Progenitor cell of endocrine pancreas (in vitro differentiated cells): ENCODE measurements around the gene CDH5. TPM values are rescaled to one million over a fixed set of nuclear protein-coding genes. Genes with fewer than 3 reads are reported as not detected.

Experiments
- DNase-seq: peaks from one replicate; pipeline ENCODE4 v3.0.0; 2021; ENCODE audit warnings: low spot score; ENCODE audit not compliant: unreplicated experiment
- H3K27ac Mint-ChIP-seq: 2 replicates; pipeline ENCODE4 v1.8.0; 2021; ENCODE audit warnings: mild to moderate bottlenecking, moderate library complexity, mixed read lengths
- H3K27me3 Mint-ChIP-seq: 2 replicates; pipeline ENCODE4 v1.8.0; 2021; ENCODE audit warnings: mixed read lengths
- H3K36me3 Mint-ChIP-seq: 2 replicates; pipeline ENCODE4 v1.8.0; 2022; ENCODE audit warnings: mixed read lengths; ENCODE audit not compliant: insufficient read depth
- H3K4me1 Mint-ChIP-seq: 2 replicates; pipeline ENCODE4 v1.8.0; 2021; ENCODE audit warnings: low read depth, mixed read lengths
- H3K4me3 Mint-ChIP-seq: 2 replicates; pipeline ENCODE4 v1.8.0; 2021; ENCODE audit warnings: low read depth, mild to moderate bottlenecking, moderate library complexity, mixed read lengths
- H3K9me3 Mint-ChIP-seq: 2 replicates; pipeline ENCODE4 v1.8.0; 2021; ENCODE audit warnings: low read depth, mixed read lengths
- CTCF ChIP-seq: fragments of 200-600 bp; sonication (generic); IDR thresholded peaks from one replicate; pipeline ENCODE4 v1.5.0; 2021; ENCODE audit warnings: antibody characterized with exemption, mild to moderate bottlenecking; ENCODE audit not compliant: unreplicated experiment
- total RNA-seq: library from RNA; stranded (reverse); gene quantifications from 2 replicates; pipeline ENCODE4 v1.2.1, GENCODE V29; 2021

The CDH5 gene
- total RNA-seq, 1 donor from 2014 or later, result 0.36 TPM

- H3K4me1 Mint-ChIP-seq, result peaks cover 2% of the 10 kb centered on the region
- H3K36me3 Mint-ChIP-seq, result no peaks in the 10 kb centered on the region
- no peak for DNase-seq
- no peaks in the 10 kb centered on the region for H3K9me3 Mint-ChIP-seq
- no peak for TF ChIP-seq CTCF
- H3K27me3 Mint-ChIP-seq, result peaks cover 87% of the 10 kb centered on the region
- H3K4me3 Mint-ChIP-seq, result peak overlapping the region; percentile 46
- no peak overlapping the region for H3K27ac Mint-ChIP-seq
These were observed 61.6 kb downstream of the CDH5 start for GRCh38 chr16:66427871-66428681.

- Mint-ChIP-seq H3K9me3 (no peaks in the 10 kb centered on the region), H3K36me3 (no peaks in the 10 kb centered on the region), H3K4me1 (peaks cover 2% of the 10 kb centered on the region), H3K4me3 (peak overlapping the region; percentile 46), H3K27me3 (peaks cover 83% of the 10 kb centered on the region), H3K27ac (no peak overlapping the region)
- DNase-seq, result no peak
- no peak for TF ChIP-seq CTCF
These were observed 62.3 kb downstream of the CDH5 start for GRCh38 chr16:66428682-66429251.

- H3K27me3 Mint-ChIP-seq, result peaks cover 77% of the 10 kb centered on the region
- no peak for DNase-seq
- TF ChIP-seq CTCF, result peak; percentile 17
- no peaks in the 10 kb centered on the region for H3K9me3 Mint-ChIP-seq
- peaks cover 2% of the 10 kb centered on the region for H3K4me1 Mint-ChIP-seq
- no peaks in the 10 kb centered on the region for H3K36me3 Mint-ChIP-seq
- no peak overlapping the region for H3K27ac Mint-ChIP-seq
- H3K4me3 Mint-ChIP-seq, result no peak overlapping the region
These were observed 62.9 kb downstream of the CDH5 start for GRCh38 chr16:66429290-66429962.

- no peaks in the 10 kb centered on the region for H3K9me3 Mint-ChIP-seq
- H3K27ac Mint-ChIP-seq, result no peak overlapping the region
- no peak for TF ChIP-seq CTCF
- no peaks in the 10 kb centered on the region for H3K36me3 Mint-ChIP-seq
- H3K4me1 Mint-ChIP-seq, result peaks cover 2% of the 10 kb centered on the region
- no peak overlapping the region for H3K4me3 Mint-ChIP-seq
- H3K27me3 Mint-ChIP-seq, result peaks cover 75% of the 10 kb centered on the region
- DNase-seq, result no peak
These were observed 63.7 kb downstream of the CDH5 start for GRCh38 chr16:66430214-66430613.

- Mint-ChIP-seq H3K4me1 (no peaks in the 10 kb centered on the region), H3K27me3 (peaks cover 65% of the 10 kb centered on the region), H3K9me3 (no peaks in the 10 kb centered on the region), H3K27ac (no peak overlapping the region), H3K4me3 (no peak overlapping the region), H3K36me3 (no peaks in the 10 kb centered on the region)
- no peak for TF ChIP-seq CTCF
- DNase-seq, result no peak
These were observed 65.3 kb downstream of the CDH5 start for GRCh38 chr16:66431760-66432159.
